Measurements from ENCODE around the gene IL23R.
"Not testable (repeated sequence)": the region's sequence is repeated elsewhere in the genome, so short reads cannot be mapped to it uniquely, and the experiment has no call there.

The IL23R gene

GRCh38 chr1:67190410-67190809 lies 24.2 kb downstream of the IL23R start:
- H3K27ac ChIP-seq, result no peak overlapping the region
- no peak overlapping the region for H3K4me3 ChIP-seq

GRCh38 chr1:67190942-67191341 lies 24.7 kb downstream of the IL23R start:
- Histone ChIP-seq H3K27ac (no peak overlapping the region), H3K4me3 (no peak overlapping the region)

GRCh38 chr1:67191668-67192520 lies 25.6 kb downstream of the IL23R start:
- Histone ChIP-seq H3K4me3 (no peak overlapping the region), H3K27ac (no peak overlapping the region)

DNA sequence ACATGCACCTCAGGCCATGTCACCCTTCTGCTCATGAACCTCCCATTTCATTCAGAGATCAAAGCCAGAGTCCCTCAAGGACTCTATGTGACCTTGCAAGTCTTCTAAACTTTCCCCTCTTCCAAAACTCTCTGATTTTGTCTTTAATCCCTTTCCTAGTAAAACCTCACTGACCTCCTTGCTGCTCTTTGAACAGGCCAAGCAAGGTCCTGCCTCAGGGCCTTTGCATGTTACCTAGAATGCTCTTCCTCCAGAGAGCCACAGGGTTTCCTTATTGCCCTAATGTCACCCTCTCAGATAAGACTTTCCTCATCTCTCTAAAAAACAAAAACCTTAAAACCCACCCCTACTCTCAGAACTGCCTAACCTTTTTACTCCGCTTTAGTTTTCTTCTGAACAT lies 26.6 kb downstream of the IL23R start:
- no peak overlapping the region for H3K27ac ChIP-seq
- no peak overlapping the region for H3K4me3 ChIP-seq

- Histone ChIP-seq H3K27ac (no peak overlapping the region), H3K4me3 (no peak overlapping the region)
Observed at GRCh38 chr1:67193704-67194103, 27.4 kb downstream of the IL23R start.

DNA sequence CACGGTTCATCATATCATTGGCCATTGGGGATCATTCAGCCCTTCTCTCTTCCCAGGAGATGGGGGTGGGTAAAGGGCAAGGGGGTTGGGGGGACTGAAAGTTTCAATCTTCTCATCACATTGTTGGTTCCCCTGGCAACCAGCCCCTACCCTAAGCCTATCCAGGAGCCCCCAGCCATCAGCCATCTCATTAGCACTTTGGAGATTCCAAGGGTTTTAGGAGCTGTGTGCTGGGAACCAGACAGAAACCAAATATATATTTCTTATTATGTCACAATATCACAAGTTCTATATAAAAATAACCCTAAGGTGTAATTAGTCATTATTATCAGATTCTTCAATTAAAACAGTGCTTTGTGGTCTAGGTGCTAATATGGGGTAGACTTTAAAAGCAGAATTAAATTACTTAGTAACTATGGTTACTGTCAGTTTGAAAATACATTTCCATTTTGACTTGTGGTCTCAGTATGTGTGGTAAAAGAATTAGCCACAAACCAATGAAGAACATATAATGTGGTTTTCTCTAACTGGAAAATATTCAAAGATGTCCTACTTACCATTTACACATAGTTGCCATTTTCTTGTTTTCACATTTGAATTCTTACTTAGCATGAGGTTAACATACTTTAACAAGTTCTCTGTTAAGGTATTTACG lies 28.1 kb downstream of the IL23R start:
- Histone ChIP-seq H3K4me3 (no peak overlapping the region), H3K27ac (peak overlapping the region in 2 of 21 experiments; percentile 50 to 66)

GRCh38 chr1:67200755-67201154 lies 34.5 kb downstream of the IL23R start:
- Histone ChIP-seq H3K27ac (no peak overlapping the region), H3K4me3 (no peak overlapping the region)

GRCh38 chr1:67201891-67202290 lies 35.6 kb downstream of the IL23R start:
- Histone ChIP-seq H3K4me3 (no peak overlapping the region), H3K27ac (no peak overlapping the region)

GRCh38 chr1:67204298-67204980 lies 38.2 kb downstream of the IL23R start:
- H3K4me3 ChIP-seq, result no peak overlapping the region

DNA sequence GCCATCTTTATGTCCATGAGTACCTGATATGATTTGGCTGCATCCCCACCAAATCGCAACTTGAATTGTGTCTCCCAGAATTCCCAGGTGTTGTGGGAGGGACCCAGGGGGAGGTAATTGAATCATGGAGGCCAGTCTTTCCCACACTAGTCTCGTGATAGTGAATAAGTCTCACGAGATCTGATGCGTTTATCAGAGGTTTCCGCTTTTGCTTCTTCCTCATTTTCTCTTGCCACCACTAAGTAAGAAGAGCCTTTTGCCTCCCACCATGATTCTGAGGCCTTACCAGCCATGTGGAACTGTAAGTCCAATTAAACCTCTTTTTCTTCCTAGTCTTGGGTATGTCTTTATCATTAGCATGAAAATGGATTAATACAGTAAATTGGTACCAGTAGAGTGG lies 41.1 kb downstream of the IL23R start:
- not testable (repeated sequence) for H3K4me3 ChIP-seq, H3K27ac ChIP-seq

More at GRCh38 chr1:67204298-67204980, 38.2 kb downstream of the IL23R start:
- no peak overlapping the region for H3K27ac ChIP-seq

DNA sequence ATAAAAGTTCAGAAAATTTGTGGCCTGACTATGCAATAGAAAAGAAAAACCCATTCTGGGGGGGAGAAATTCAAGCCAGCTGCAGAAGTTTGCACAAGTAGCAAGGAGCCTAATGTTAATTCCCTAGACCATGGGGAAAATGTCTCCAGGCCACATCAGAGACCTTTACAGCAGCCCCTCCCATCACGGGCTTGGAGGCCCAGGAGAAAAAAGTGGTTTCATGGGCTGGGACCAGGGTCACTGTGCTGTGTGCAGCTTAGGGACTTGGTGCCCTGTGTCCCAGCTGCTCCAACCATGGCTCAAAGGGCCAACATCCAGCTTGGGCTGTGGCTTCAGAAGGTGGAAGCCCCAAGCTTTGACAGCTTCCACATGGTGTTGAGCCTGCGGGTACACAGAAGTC lies 42.0 kb downstream of the IL23R start:
- Histone ChIP-seq H3K27ac (no peak overlapping the region), H3K4me3 (no peak overlapping the region)

DNA sequence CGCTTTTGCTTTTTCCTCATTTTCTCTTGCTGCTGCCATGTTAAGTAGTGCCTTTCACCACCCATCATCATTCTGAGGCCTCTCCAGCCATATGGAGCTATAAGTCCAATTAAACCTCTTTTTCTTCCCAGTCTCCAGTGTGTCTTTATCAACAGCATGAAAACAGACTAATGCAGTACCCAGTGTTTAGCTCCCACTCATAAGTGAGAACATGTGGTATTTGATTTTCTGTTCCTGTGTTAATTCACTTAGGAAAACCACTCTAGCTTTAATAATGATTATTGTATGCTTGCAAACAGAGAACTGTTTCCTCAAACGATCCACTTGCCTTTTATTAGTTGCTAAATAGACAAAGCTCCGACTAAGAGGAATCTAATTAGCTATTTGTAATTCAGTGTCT lies 43.3 kb downstream of the IL23R start:
- Histone ChIP-seq H3K4me3 (no peak overlapping the region), H3K27ac (no peak overlapping the region)

GRCh38 chr1:67211589-67212563 lies 45.6 kb downstream of the IL23R start:
- no peak overlapping the region for H3K27ac ChIP-seq
- no peak overlapping the region for H3K4me3 ChIP-seq

DNA sequence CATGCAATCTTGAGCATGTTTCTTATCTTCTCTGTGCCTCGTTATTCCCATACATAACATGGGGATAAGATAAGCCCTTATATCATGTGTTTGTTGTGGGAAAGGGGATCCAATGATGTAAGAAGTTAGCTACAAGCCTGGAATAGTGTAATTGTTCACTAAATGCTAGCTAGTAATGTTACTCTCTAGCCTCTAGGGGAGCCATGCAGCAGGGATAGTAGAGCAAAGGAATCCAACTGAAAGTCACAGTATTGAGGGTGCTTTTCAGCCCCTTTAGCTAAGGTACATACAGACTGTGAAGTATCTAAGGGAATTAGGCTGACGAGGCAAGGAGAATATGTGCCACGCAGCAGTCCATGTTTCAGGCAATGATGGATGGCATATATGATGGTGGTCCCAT lies 46.9 kb downstream of the IL23R start:
- Histone ChIP-seq H3K4me3 (no peak overlapping the region), H3K27ac (no peak overlapping the region)

- no peak overlapping the region for H3K27ac ChIP-seq
- no peak overlapping the region for H3K4me3 ChIP-seq
Observed at GRCh38 chr1:67213948-67214347, 47.7 kb downstream of the IL23R start.

- Histone ChIP-seq H3K4me3 (no peak overlapping the region), H3K27ac (no peak overlapping the region)
Observed at GRCh38 chr1:67214420-67215174, 48.3 kb downstream of the IL23R start.

DNA sequence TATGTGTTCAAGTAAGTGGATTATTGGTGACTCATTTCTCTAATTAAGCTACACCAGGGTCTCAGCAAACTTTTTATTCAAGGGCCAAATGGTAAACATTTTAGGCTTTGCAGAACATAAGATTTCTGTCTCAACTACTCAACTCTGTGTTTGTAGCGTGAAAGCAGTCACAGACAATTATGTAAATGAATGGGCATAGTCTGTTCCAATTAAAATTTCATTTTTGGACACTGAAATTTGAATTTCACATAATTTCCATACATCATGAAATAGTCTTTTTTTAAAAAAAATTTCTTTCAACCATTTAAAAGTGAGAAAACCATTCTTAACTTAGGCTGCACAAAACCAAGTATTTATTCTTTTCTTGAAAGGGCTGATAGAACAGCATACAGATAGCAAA lies 50.1 kb downstream of the IL23R start:
- Histone ChIP-seq H3K27ac (no peak overlapping the region), H3K4me3 (no peak overlapping the region)

DNA sequence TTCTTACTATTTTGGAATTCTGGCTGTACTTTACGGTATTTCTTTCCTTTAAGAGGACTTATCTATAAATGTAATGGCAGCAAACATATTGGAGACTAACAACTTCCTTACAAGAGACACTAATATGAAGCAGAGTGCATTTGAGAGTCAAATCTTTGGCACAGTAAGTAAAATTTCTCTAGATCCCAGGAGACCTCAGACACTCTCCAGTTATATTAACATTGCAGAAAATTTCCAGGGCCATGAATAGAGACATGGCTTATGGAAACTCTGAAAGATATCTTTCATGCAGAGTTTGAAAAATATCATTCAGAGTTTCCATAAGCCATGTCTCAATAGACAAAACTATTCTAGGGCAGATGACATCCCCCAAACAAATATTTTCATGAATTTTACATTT lies 51.2 kb downstream of the IL23R start:
- Histone ChIP-seq H3K27ac (no peak overlapping the region), H3K4me3 (no peak overlapping the region)

- no peak overlapping the region for H3K27ac ChIP-seq
- no peak overlapping the region for H3K4me3 ChIP-seq
Observed at GRCh38 chr1:67217938-67218337, 51.7 kb downstream of the IL23R start.
